Activated T-cell treated with anti-CD3 and anti-CD28 coated beads for 1 hour (primary cell): ENCODE results near the gene CDH26.

Source experiments
- DNase-seq: peaks from one replicate; pipeline ENCODE4 v3.0.0-alpha.2; 2020; ENCODE audit warnings: low read depth

CDH26 gene

DNA sequence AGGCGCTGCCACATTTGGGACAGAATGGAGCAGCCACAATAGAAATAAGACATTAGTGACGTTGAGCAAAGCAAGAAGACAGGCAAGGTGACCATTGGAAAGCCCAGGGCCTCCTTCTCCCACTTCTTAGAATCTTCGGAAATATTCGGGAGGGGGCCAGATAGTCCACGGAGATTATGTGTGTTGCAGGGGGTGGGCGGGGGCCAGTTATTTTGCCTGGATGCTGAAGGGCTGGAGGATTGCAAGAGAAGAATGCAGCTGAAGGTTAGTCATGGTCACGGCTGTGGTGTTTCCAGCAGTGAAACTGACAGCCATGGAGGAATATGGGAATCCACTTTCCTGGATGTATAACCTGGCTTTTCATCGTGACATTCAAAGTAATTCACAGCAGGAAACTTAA lies 88.6 kb downstream of the CDH26 start:
- no peak for DNase-seq

DNA sequence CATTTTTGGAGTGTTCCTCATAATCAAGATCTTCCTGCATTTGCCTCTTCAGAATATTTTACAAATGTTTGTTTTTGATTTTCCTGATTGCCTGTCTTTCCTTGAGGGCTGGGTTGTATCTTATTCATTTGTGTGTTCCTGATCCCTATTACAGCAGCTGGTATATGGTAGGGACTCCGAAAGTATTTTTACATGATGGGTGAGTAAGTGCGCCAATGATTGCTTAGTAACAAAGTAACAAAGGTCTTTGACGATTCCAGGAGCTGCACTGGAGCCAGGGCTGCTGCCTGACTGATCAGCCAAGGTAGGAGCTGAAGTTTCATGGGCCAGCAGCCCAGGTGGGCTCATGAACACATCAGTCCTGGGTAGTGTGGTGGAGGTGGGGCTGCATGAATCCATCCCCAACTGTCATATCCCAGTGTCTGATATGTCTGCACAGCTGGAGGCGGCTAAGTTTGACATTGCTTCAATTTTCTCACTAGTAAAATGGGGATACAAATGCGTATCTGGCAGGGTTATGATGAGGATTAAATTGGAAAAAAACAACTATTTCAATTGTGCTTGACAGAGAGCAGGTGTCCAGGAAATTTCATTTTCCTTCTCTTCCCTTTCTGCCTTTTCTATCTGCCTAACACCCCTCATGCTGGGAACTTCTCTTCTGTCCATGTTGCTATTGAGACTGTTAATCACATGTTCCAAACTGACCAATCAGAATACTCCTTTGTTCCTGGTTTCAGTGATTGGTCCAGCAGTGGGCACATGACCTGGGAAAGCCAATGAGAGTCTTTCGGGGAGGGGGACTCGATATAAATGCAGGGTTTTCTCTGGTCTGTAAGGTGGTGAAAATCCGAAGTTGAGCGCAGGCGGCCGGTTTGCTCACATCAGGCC lies 90.7 kb downstream of the CDH26 start:
- no peak for DNase-seq

DNA sequence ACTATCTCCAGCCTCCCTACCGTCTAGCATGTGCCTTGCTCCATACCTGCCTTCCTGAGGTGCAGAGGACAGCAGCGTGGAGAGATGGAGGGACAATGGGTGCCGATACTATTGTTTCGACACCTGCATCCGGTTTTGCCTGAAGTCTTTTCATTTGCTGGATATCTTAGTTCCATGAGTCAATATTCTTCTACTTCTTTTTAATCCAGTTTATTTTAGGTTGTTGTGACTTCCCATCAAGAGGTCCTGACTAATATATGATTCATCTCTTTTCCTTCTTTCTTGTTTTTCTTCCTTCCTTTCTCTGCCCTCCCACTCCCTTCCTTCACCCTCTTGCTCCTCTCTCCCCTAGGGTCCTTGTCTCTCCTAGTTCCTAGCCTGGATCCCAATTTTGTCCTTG lies 91.4 kb downstream of the CDH26 start:
- no peak for DNase-seq

DNA sequence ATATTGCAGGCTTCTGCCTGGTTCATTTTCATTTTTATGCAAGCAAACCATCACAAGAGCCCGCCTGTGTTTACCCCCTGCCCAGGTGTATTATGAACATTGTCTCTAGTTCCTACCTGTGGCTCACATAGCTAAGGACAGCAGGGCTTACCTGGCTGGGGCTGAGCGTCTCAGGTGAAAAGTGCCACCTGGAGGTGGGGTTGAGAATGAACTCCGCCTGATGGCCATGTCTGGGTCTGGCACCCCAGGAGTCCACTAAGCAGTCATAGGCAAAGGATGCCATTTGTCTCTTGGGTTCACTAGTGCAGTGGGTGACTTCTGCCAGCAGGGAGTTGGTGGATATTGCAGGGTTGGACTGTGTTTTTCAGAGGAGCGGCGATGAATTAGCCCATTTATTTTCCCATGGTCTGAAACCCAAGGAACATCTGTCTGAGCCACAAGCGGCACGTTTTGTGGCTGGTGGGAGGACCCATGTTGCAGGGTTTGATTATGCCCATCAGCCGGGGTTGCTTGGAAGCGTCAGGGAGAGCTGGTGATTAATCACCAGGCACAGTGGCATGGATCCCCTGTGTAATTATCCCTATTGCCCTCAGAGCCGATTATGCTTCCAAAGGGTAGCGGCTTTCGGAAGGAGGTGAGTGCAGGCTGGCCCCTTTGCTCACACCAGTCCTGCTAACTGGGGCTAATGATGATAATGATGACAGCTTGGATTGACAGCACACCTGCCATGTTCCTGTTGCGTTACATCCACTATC lies 92.1 kb downstream of the CDH26 start:
- no peak for DNase-seq

DNA sequence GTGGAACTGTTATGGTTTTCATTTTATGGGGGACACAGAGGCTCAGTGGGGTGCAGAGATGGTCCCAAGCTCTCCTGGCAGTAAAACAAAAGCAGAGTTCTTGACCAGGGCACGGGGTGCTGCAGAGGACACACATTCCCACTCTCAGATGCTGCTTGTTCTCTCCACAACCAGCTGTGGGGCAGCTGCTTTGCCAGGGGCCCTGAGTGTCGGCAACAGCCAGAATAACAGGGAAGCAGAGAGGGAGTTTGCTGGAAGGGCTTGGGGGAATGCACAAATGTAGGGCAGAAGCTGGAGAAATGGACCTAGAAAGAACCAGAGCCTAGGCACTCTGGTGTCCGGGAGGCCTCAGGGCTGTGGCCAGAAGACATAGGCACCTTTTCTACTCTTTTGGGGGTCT lies 93.7 kb downstream of the CDH26 start:
- DNase-seq = no peak

DNA sequence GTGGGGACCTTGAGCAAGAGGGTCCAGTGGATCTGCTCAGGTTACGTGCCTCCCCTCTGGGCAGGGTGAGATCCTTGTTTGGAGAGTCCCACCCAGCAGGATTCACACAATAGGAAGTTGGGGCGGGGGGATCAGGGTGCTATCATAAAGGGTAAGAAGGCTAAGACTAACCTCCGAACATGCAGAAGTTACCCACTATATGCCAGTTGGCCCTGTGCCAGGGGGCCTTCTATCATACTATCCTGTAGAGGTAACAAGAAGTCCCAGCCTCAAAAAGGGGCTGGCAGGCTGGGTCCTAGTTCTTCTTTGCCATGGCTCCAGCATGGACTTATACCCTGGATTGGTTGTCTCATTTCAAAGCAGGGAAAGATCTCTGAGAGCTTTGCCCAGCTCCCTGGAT lies 94.1 kb downstream of the CDH26 start:
- no peak for DNase-seq

DNA sequence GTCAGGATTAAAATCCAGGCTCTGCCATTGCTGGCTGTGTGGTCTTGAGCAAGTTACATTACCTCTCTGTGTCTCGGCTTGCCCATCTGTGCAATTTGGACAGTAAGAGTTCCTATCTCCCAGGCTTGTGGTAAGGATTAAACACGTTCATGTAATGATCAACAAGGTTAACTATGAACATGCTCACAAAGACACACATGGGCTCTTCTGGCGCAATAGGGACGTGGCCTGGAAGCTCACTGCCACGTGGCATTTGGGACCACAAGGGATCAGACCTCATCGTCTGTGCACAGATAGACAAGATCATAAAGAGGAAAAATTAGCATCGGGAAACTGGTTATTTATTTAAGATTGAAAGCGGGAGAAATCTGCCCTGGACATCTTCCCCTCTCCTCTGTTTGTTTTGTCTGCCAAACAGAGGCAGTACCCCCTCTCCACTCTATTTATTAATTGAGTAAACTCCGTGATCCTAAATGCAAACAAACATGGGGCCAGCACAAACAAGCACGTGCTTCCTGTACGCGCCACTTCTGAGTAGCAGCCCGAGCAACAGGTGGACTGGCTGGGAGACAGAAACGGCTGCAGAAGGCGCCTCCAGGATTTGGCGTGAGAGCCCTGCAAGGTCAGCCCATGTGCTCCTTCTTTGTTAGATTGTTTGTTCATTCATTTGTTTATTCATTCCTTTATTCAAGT lies 95.0 kb downstream of the CDH26 start:
- no peak for DNase-seq

DNA sequence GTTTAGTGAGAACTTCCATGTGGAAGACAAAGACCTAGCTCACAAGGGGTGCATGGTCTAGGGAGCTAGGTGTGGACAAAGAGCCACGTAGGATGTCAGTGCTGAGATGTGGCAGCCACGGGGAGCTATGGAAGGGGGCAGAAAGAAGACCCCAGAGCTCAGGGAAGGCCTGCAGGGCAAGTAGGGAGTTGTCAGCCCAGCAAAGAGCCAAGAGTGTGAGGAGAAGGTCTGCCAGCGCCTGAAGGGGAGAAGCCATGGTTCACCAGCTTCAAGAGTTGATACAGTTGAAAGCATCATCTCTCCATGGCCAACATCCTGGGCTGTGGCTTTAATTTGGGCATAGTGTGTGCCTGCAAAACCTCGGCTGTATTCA lies 95.6 kb downstream of the CDH26 start:
- DNase-seq = no peak

DNA sequence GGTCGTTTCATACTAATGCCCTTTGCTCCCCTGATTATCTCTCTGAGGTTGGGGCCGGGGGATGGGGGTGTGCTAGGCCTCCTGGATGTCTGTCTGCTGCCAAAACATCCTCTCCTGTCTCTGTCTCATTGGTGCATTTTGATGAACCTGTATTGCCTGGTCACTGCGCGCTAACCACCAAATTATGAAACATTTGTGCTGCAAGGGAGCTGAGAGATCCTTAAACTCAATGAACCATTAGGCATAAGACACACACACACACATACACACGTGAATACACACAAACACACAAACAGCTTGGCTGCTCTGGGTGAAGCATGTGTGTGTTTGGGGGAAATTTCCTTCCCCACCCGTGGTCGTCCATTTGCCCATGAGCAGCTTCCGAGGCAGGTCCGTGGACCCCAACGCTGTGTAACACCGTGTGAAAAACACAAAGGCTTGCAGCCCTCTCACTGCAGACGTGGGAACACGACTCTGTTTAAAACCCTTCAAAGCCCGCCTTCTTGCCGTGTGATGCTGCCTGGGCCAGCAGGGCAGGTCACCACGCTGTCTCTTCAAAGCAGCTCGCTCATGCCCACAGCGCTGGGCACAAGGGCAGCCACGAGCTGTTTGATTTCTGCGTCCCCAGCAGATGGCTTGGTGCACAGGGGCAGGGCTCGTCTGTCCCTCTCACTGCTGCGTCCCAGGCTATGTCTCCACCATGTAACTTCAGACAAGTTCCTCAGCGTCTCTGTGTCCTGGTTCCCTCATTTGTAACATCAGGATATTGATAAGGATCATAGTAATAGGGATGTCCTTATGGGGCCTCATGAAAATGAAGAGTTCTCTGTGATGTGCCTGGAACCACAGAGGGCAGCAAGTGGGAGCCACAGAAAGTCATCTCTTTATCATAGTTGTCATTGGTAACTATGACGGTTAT lies 96.8 kb downstream of the CDH26 start:
- no peak for DNase-seq

DNA sequence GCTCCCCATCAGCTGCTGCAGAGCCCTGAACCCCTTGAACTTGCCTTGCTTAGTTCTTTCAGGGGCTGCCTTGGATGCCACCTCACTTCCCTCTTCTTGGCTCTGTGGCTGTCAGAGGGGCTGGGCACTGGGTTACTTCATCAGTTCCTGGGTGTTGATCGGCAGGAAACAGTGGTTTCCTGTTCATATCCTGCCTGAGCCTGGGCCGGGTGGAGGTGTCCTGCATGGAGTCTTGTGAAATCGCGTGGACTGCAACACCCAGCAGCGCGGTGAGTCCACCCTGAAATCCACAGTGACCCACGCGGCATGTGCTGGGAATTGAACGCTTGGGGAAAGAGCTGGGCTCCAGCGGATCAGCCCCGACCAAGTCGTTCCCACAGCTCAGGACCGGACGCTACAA lies 97.5 kb downstream of the CDH26 start:
- peak; percentile 22 for DNase-seq

DNA sequence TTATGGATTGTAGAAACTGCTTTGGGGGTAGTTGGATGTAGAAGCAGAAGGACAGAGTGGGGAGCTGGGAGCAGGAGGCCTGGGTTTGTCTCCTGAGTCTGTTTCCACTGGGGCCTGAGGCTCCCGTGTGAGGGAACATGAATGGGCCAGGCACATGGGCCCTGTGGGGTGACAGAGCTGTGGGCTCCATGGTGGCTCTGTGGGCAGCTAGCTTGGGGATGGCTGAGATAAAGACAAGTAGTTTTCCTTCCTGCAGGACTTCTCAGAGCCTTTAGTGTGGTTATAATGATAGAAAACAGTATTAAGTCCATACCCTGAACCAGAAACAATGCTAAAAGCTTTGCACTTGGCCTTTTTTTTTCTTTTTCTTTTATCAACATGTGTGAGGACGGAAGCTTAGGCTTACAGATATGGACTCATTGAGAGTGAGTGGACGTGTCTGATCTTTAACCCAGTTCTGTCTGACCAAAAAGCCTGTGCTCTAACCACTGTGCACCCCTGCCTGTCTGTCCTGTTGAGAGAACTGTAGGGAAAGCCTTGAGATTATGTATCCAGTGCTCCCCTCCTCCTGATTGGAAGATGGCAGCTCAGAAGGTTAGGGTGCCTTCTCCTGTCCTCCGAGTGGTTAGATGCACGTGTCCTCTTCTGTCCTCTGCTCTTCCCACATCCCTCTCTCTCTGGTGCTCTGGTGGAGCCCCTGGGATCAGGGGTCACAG lies 98.3 kb downstream of the CDH26 start:
- DNase-seq = no peak

DNA sequence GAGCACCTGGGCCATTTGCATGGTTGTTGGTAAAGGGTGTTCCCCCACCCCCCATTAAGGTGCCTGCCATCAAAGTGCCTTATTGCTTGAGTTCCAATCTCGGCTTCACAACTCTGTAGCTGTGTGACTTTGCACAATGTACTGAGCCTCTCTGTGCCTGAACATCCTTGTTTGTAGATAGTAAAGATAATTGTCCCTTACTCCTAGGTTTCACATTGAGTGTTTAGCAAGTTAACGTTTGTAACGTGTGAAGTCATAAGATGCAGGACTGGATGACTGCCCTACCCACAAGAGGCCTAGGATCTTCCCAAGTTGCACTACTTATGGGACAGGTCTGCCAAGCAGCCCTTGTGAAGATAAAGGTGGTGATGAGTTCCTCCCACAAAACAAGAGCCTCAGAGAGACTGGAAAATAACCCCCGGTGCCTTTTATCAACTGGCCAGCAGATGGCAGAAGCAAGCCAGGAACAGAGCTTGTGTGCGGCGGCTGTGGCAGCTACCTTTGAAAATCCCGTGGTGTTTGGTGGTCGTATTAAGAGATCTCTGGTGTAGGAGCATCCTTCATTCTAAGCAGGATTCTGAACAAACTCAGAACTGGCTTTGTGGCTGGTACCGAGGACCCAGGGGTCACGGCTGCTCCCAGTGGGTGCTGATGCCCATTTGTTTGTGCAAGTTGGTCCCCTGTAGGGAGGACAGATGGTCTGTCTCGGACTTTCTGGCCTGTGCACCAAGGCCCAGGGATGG lies 99.1 kb downstream of the CDH26 start:
- DNase-seq = peak; percentile 39

DNA sequence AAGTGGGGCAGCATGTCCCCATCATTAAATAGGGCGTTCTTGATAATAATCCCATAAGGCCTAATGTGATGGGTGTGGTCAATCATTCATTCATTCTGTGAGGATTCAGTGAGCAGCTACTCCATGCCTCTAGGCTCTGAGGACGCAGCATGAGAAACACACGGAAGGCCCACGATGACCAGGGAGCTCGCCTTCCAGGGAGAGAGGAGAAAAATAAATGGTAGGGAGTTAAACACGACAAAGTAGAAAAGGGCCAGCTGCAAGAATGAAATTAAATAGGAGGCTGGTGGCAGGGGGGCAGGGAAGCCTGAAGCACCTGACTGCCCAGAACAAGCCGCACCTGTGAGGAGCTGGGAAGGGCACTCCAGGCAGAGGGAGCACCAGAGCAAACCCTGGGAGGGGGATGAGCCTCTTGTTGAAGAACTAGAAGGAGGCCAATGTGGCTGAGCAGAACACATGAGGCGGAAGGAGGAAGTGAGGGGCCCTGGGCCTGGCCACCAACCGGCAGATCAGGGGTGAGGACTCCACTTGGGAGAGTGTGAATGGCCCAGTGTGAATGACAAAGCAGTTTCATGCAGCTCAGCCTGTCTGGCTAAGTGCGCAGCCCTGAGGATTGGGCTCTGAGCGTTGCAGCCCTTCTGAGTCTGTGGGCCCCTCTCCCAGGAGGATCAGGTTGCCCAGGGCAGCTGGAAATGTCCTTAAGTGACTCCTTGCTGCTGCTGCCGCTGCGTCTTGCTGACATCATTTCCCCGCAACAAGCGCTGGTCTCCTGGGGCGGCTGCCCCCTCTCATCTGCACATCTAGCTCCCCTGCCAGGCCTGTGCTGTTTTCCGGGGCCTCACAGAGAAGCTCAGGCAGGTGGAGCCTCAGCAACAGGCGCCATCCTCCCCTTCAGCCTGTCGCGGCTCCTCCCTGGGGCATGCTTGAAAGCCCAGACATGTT lies 99.9 kb downstream of the CDH26 start:
- DNase-seq = no peak

DNA sequence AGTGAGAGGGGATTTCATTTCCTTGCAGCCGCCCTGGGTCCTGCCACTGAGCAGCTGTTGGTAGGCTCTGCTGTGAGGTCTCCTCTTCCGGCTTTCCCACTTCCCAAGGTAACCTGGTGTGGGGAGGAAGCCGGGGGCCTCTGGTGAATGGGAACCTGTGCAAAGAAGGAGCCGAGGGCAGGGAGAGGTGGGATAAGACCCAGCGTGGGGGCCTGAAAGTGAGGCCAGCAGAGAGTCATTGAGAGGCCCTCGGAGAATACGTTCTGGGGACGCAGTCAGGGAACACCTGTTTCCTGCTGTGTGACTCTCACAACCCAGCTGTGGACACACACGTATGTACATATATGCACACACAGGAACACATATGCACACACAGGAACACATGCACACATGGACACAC lies 100.7 kb downstream of the CDH26 start:
- DNase-seq = no peak

DNA sequence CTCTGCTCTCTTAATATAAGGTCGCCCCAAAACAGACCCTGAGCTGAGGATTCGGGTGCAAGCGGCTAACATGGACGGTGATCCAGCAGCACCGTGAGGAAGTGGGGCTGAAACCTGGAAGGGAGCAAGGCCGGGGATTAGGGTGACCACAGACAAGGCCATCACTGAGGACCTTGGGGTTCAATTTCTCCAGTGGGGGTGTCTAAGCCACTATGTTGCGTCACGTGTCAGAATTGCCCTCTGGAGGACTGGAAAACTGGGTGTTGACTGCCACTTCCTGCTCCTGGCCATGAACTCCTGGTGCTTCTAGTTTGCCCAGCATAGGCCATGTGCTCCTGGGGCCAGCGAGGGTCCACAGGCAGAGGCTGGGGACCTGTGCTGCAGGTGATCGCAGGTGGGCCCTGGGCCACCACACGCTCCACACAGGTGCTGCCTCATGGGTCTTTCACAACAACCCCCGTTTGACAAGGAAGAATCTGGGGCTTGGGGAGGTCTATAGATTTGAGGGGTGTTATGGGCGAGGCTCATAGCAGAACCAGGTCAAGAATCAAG lies 101.9 kb downstream of the CDH26 start:
- DNase-seq = no peak

DNA sequence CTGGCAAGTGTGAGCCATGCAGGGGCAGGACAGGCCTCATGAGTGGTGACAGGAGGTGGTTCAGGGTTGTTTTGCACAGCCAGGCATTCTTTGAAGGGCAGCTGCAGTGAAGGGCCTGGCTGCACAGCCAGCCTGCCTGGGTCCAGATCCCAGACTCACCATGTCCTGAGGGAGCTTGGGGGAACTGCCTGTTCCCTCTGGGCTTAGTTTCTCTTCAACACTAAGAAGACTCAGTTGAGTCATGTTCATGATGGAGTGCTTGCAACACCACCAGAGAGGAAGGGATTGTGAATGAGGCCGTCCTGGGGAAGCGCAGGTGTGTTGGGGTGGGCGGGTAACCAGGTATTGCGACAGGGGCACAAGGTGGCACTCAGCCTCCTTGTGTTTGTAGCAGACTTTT lies 102.4 kb downstream of the CDH26 start:
- DNase-seq = no peak

DNA sequence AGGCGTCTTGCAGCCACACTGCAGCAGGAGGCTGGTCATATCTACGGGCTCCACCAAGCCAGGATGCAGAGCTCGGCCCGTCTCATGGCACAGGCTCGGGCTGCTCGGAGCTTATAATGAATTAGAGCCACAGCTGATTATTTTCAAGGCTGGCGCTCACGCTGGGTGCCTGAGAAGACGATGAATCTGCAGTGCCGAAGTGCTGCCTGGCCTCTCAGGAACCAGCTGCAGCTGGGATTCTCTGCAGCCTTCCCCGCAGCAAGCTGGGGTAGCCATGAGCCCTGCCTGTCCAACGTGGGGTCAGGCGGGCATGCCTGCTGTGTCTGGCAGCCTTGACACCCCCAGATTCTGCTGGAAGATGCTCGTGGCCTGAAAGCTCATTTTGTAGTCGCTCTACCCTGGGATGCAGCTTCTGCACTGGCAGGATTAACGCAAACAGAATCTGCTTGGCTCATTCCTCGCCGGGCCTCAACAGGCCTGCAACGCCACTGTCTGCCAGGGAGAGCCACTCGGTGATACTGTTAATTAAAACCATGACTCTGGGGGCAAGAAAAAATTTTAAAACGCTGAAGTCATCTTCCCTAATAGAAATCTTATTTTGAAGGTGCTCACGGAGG lies 104.3 kb downstream of the CDH26 start:
- no peak for DNase-seq

DNA sequence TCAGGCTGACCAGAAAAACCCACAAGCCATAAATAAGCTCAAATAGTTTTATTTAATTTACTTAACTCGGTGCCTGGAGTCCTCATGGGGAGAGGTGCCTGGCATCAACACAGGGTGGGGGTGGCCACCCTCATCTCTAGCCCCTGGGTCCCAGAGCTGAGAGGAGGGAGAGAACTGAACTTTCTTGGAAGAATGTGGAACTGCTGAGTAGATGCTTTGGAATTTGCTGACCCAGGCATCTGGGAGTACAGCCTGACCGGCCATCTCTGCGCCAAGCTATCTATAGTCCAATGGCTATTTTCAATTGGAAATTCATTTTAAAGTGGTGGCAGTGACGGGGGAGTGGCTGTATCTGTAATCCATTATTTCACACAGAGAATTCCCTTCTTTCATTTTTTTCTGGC lies 104.8 kb downstream of the CDH26 start:
- DNase-seq = no peak
